Osteoblast (primary cell): Measurements from ENCODE around the gene GADD45G. TPM values are rescaled to one million over a fixed set of nuclear protein-coding genes. Genes with fewer than 3 reads are reported as not detected.

Experiments used
- DNase-seq: peaks from one replicate; pipeline ENCODE4 v3.0.0; 2011; ENCODE audit warnings: low spot score, mixed read lengths; ENCODE audit not compliant: insufficient read length; ENCODE audit errors: missing footprints
- H2AFZ ChIP-seq: 2 replicates; pipeline ENCODE4 v1.6.0; 2011; ENCODE audit warnings: mild to moderate bottlenecking, low read length
- H3K27ac ChIP-seq: 2 replicates; pipeline ENCODE4 v1.5.1; 2011; ENCODE audit warnings: mild to moderate bottlenecking, low read depth, low read length, moderate library complexity
- H3K27me3 ChIP-seq: 2 replicates; pipeline ENCODE4 v1.6.0; 2012; ENCODE audit warnings: mild to moderate bottlenecking, control low read depth, inconsistent platforms, low read length, moderate library complexity; ENCODE audit not compliant: insufficient read depth
- H3K36me3 ChIP-seq: 2 replicates; pipeline ENCODE4 v1.5.1; 2011; ENCODE audit warnings: mild to moderate bottlenecking, low read length, control low read depth, moderate library complexity; ENCODE audit not compliant: insufficient read depth
- H3K4me1 ChIP-seq: 2 replicates; pipeline ENCODE4 v1.5.1; 2011; ENCODE audit warnings: mild to moderate bottlenecking, low read length, control low read depth, moderate library complexity; ENCODE audit not compliant: insufficient read depth
- H3K4me2 ChIP-seq: 2 replicates; pipeline ENCODE4 v1.6.0; 2011; ENCODE audit warnings: mild to moderate bottlenecking, low read length; ENCODE audit not compliant: insufficient read depth
- H3K4me3 ChIP-seq: fragments of 200-600 bp; sonication (generic); 3 replicates; pipeline ENCODE4 v1.5.1; 2012; ENCODE audit warnings: mild to moderate bottlenecking, low read length, inconsistent platforms; ENCODE audit not compliant: insufficient read depth
- H3K79me2 ChIP-seq: 2 replicates; pipeline ENCODE4 v1.6.0; 2012; ENCODE audit warnings: mild to moderate bottlenecking, low read length, control low read depth, inconsistent platforms; ENCODE audit not compliant: insufficient read depth
- H3K9me3 ChIP-seq: 2 replicates; pipeline ENCODE4 v1.5.1; 2011; ENCODE audit warnings: low read depth, low read length, control low read depth
- H4K20me1 ChIP-seq: 2 replicates; pipeline ENCODE4 v1.6.0; 2012; ENCODE audit warnings: mild to moderate bottlenecking, low read length, control low read depth; ENCODE audit not compliant: insufficient read depth
- CTCF ChIP-seq: IDR thresholded peaks from 2 replicates; pipeline ENCODE4 v1.5.1; 2011; ENCODE audit warnings: mild to moderate bottlenecking, low read depth, low read length, moderate library complexity; ENCODE audit errors: extremely low read depth
- total RNA-seq: library from RNA; depleted of rRNA; stranded (reverse); fragments of >200 nt; gene quantifications from 2 replicates; pipeline ENCODE4 v1.2.3, GENCODE V29; 2012

Gene GADD45G
- total RNA-seq, 1 donor: under 0.01 TPM

GRCh38 chr9:89595646-89596045, 9.2 kb upstream of the GADD45G start:
- TF ChIP-seq CTCF: no peak
- no peaks in the 10 kb centered on the region for H3K9me3 ChIP-seq
- no peaks in the 10 kb centered on the region for H3K4me1 ChIP-seq
- no peak overlapping the region for H3K4me3 ChIP-seq
- H3K27me3 ChIP-seq: peaks cover 14% of the 10 kb centered on the region
- H3K4me2 ChIP-seq: no peak overlapping the region
- H4K20me1 ChIP-seq: no peaks in the 10 kb centered on the region
- H2AFZ ChIP-seq: no peak overlapping the region
- no peak overlapping the region for H3K27ac ChIP-seq
- H3K79me2 ChIP-seq: no peaks in the 10 kb centered on the region
- H3K36me3 ChIP-seq: no peaks in the 10 kb centered on the region
- DNase-seq: peak; percentile 37

DNA sequence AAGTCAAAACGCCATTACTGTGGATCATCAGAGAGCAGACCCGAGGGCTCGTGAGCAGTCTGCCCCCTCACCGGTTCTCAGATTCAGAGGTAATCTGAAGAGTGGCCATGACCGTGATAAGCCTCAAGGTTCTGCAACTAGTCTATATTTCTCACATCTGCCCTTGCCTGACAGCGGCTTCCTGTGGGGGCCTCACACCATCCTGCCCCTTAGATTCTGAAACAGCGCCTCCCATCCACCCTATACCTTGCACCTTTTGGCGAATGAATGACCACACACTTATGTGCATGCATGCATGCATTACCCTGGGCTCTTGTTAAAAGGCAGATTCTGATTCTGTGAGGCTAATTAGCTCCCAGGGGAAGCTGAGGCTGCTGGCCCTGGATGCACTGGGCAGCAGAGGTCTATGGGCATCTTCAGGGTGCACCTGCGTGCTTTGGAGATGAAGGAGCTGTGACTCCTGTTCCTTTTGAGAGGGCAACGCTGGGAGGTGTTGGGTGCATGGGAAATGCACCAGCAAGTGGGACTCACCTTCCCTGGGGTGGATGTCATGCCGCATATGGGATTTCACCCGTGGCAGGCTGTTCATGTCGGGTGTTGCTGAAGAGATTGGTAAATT, 7.8 kb upstream of the GADD45G start:
- no peaks in the 10 kb centered on the region for H3K36me3 ChIP-seq
- H3K4me1 ChIP-seq: no peaks in the 10 kb centered on the region
- no peak overlapping the region for H3K27ac ChIP-seq
- H3K79me2 ChIP-seq: no peaks in the 10 kb centered on the region
- no peak overlapping the region for H2AFZ ChIP-seq
- H3K9me3 ChIP-seq: no peaks in the 10 kb centered on the region
- peak; percentile 4 for DNase-seq
- peaks cover 14% of the 10 kb centered on the region for H3K27me3 ChIP-seq
- TF ChIP-seq CTCF: no peak
- H3K4me2 ChIP-seq: no peak overlapping the region
- H3K4me3 ChIP-seq: no peak overlapping the region
- no peaks in the 10 kb centered on the region for H4K20me1 ChIP-seq

GRCh38 chr9:89597711-89598362, 7.0 kb upstream of the GADD45G start:
- Histone ChIP-seq H3K4me1 (no peaks in the 10 kb centered on the region), H3K27me3 (peaks cover 14% of the 10 kb centered on the region), H3K4me2 (no peak overlapping the region), H3K79me2 (no peaks in the 10 kb centered on the region), H4K20me1 (no peaks in the 10 kb centered on the region), H3K27ac (no peak overlapping the region), H3K4me3 (no peak overlapping the region), H3K9me3 (no peaks in the 10 kb centered on the region), H2AFZ (no peak overlapping the region), H3K36me3 (no peaks in the 10 kb centered on the region)
- TF ChIP-seq CTCF: peak; percentile 75
- peak; percentile 82 for DNase-seq

GRCh38 chr9:89598363-89598713, 6.5 kb upstream of the GADD45G start:
- Histone ChIP-seq H3K27me3 (peaks cover 17% of the 10 kb centered on the region), H2AFZ (no peak overlapping the region), H3K27ac (no peak overlapping the region), H3K9me3 (no peaks in the 10 kb centered on the region), H4K20me1 (no peaks in the 10 kb centered on the region), H3K4me2 (no peak overlapping the region), H3K4me3 (no peak overlapping the region), H3K79me2 (no peaks in the 10 kb centered on the region), H3K36me3 (no peaks in the 10 kb centered on the region), H3K4me1 (no peaks in the 10 kb centered on the region)
- no peak for TF ChIP-seq CTCF
- no peak for DNase-seq
